Stimulated activated CD4-positive, alpha-beta T cell treated with anti-CD3 and anti-CD28 coated beads, Interleukin-4, amount 100 ng/mL, for 24 hours (primary cell): ENCODE results near the gene LHX5.
"Not testable (repeated sequence)": the region's sequence is repeated elsewhere in the genome, so short reads cannot be mapped to it uniquely, and the experiment has no call there.

ENCODE experiments used
- DNase-seq: peaks from one replicate; pipeline ENCODE4 v3.0.0-alpha.2; 2020

The LHX5 gene

GRCh38 chr12:113471619-113472171, at the start of gene LHX5:
TSS of gene LHX5 (minus strand) at chr12:113471871. CDS start at chr12:113471498, 373 bp downstream.
- DNase-seq = no peak

- no peak for DNase-seq
Measured at GRCh38 chr12:113519464-113520307, 48.0 kb upstream of the LHX5 start.

GRCh38 chr12:113515082-113515856, 43.6 kb upstream of the LHX5 start:
- DNase-seq = no peak

GRCh38 chr12:113514602-113515001, 42.9 kb upstream of the LHX5 start:
- no peak for DNase-seq

GRCh38 chr12:113512568-113512967, 40.9 kb upstream of the LHX5 start:
- DNase-seq = no peak

- DNase-seq = no peak
Measured at GRCh38 chr12:113506867-113507266, 35.2 kb upstream of the LHX5 start.

GRCh38 chr12:113505941-113506340, 34.3 kb upstream of the LHX5 start:
- DNase-seq = no peak

- DNase-seq = no peak
Measured at GRCh38 chr12:113504917-113505316, 33.2 kb upstream of the LHX5 start.

GRCh38 chr12:113500782-113501311, 29.2 kb upstream of the LHX5 start:
- no peak for DNase-seq

- DNase-seq = no peak
Measured at GRCh38 chr12:113500306-113500675, 28.6 kb upstream of the LHX5 start.

GRCh38 chr12:113498490-113498889, 26.8 kb upstream of the LHX5 start:
- DNase-seq = no peak

GRCh38 chr12:113497693-113498092, 26.0 kb upstream of the LHX5 start:
- no peak for DNase-seq

GRCh38 chr12:113495941-113496340, 24.3 kb upstream of the LHX5 start:
- not testable (repeated sequence) for DNase-seq

- DNase-seq = no peak
Measured at GRCh38 chr12:113488322-113488721, 16.7 kb upstream of the LHX5 start.

- DNase-seq = no peak
Measured at GRCh38 chr12:113486722-113487121, 15.1 kb upstream of the LHX5 start.

- no peak for DNase-seq
Measured at GRCh38 chr12:113485330-113485729, 13.7 kb upstream of the LHX5 start.

- DNase-seq = no peak
Measured at GRCh38 chr12:113482334-113482733, 10.7 kb upstream of the LHX5 start.

GRCh38 chr12:113480336-113480971, 8.8 kb upstream of the LHX5 start:
- no peak for DNase-seq

GRCh38 chr12:113479590-113480335, 8.1 kb upstream of the LHX5 start:
- DNase-seq = peak; percentile 21

GRCh38 chr12:113479216-113479589, 7.5 kb upstream of the LHX5 start:
- DNase-seq = no peak

GRCh38 chr12:113478351-113479011, 6.8 kb upstream of the LHX5 start:
- DNase-seq = no peak

- DNase-seq = no peak
Measured at GRCh38 chr12:113477842-113478215, 6.2 kb upstream of the LHX5 start.
